ENCODE measurements around the gene PTPRF. TPM values are rescaled to one million over a fixed set of nuclear protein-coding genes. Genes with fewer than 3 reads are reported as not detected.

PTPRF gene
- total RNA-seq, 2 experiments from 2014 or later: 2.1 to 2.4 TPM

DNA sequence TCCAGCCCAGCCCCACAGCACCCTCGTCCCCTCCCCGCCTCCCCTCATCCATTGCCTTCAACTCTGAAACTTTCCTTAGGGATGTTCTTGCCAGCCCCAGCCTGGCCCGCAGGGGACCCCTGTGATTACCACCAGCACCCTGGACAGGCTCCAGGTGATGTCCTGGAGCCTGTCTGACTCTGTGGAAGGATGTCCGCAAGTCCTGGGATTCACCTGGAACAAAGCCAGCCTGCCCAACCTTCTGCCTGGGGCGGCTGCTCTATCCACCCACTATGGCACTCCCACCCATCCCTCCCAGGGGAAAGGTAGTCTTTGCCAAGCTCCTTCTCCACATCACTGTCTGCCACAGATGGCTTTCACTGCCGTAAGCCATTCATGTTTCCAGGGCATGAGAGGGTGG is 24.4 kb upstream of the PTPRF start:
- Mint-ChIP-seq H3K9me3 (peaks cover 1% of the 10 kb centered on the region), H3K4me3 (no peak overlapping the region), H3K36me3 (ENCODE audit: low read depth) (peaks cover under 1% of the 10 kb centered on the region), H3K27ac (no peak overlapping the region), H3K4me1 (peaks cover 22% of the 10 kb centered on the region), H3K27me3 (no peaks in the 10 kb centered on the region)
- ChIA-PET POLR2A (no interaction called here), CTCF (no interaction called here)
- DNase-seq: no peak

GRCh38 chr1:43507296-43508295 is 23.1 kb upstream of the PTPRF start:
- H3K27me3 Mint-ChIP-seq: no peaks in the 10 kb centered on the region
- H3K27ac Mint-ChIP-seq: no peak overlapping the region
- ChIA-PET CTCF (interaction anchor here (0.6 kb wide), 1 partner anchor 518 kb away, joined by 3 read pairs; no protein-coding TSS in a partner anchor), POLR2A (interaction anchor here (1.0 kb wide), 1 partner anchor 7 kb away, joined by 3 read pairs; no protein-coding TSS in a partner anchor)
- H3K36me3 Mint-ChIP-seq (ENCODE audit: low read depth): peaks cover 3% of the 10 kb centered on the region
- DNase-seq: no peak
- H3K4me3 Mint-ChIP-seq: no peak overlapping the region
- H3K4me1 Mint-ChIP-seq: peaks cover 22% of the 10 kb centered on the region
- H3K9me3 Mint-ChIP-seq: peaks cover 5% of the 10 kb centered on the region

DNA sequence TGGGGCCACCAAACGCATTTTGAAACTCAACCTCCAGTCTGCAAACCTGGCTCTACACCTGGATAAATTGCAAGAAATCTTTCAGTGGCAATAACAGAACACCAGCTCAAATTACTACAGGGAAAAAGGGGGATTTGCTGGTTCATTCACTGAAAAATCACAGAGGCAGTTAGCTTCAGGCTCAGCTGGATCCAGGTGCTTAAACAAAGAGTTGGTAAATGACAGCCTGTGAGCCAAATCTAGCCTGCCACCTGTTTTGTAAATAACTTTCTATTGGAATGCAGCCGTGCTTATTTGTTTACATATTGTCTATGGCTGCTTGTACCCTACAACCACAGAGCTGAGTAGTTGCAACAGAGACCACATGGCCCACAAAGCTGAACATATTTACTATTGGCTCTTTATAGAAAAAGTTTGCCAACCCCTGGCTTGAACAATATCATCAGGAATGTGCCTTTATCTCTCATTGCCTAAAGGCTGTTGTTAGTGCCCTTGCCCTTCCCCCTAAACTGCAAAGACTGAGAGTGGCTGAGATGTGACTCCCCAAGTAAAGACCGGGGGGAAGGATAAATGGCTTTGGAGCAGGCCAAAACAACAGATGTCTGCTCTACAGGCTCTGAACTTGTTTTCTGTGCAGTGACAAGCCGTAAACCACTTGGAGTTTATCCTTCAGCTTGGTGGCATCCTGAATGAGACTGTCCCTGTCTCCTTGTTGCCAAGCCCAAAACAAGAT is 21.5 kb upstream of the PTPRF start:
- CTCF ChIA-PET: no interaction called here
- H3K36me3 Mint-ChIP-seq (ENCODE audit: low read depth): peaks cover 3% of the 10 kb centered on the region
- no peaks in the 10 kb centered on the region for H3K27me3 Mint-ChIP-seq
- peaks cover 22% of the 10 kb centered on the region for H3K4me1 Mint-ChIP-seq
- H3K9me3 Mint-ChIP-seq: peaks cover 5% of the 10 kb centered on the region
- H3K4me3 Mint-ChIP-seq: no peak overlapping the region
- POLR2A ChIA-PET: interaction anchor here (1.0 to 2.0 kb wide), 2 partner anchors 9 to 55 kb away, joined by 3 to 5 read pairs; no protein-coding TSS in a partner anchor
- no peak for DNase-seq
- no peak overlapping the region for H3K27ac Mint-ChIP-seq

DNA sequence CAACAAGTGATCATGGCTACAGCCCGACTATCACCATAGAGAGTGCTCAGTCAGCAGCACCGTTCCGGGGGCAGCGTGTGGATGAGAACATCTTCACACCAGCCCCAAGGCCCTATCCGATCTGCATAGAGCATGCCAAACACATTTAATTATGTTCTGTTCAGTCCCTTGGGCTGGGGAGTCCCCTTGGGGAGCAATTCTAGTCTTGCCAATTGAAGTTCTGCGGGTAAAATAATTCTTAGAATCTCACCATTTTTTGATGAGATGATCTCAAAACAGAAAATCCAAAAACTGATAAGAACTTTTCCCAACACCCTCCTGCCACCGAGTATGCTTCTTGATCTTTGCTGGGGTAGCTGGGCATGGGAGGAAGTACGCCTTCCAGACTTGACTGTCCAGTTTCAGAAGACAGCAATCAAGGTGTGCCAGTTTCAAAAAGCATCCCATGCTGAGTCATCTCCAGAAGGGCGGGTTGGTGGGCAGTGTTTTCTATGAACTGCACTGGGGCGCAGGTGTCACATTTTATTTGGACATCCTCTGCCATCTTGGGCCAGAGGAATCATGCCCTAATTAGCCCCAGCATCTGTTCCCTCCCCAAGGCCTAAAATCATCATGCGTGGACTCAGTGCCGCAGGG is 20.8 kb upstream of the PTPRF start:
- Mint-ChIP-seq H3K36me3 (ENCODE audit: low read depth) (peaks cover 3% of the 10 kb centered on the region), H3K27me3 (peaks cover under 1% of the 10 kb centered on the region), H3K27ac (no peak overlapping the region), H3K9me3 (peaks cover 5% of the 10 kb centered on the region), H3K4me1 (peaks cover 22% of the 10 kb centered on the region), H3K4me3 (no peak overlapping the region)
- POLR2A ChIA-PET: interaction anchor here (2.0 kb wide), 1 partner anchor 55 kb away, joined by 5 read pairs; no protein-coding TSS in a partner anchor
- DNase-seq: no peak
- CTCF ChIA-PET: no interaction called here

DNA sequence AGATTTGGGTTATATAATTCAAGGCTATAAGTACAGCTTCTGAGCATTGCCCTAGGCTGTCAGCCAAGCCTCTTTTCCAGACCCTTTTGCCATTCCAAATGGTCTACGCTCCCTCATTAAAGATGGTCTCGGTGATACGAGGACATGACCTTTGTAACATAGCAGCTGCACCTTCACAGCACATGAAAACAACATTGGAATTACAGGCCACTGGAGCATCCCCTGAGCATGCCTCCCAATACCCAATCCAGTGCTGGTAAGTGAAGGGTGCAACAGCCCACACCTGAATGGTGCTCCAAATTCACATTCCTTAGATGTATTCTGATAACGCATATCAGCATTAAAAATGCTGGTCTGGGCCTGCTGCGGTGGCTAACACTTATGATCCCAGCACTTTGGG is 20.1 kb upstream of the PTPRF start:
- CTCF ChIA-PET: no interaction called here
- H3K4me1 Mint-ChIP-seq: peaks cover 22% of the 10 kb centered on the region
- H3K27ac Mint-ChIP-seq: no peak overlapping the region
- H3K9me3 Mint-ChIP-seq: peaks cover 5% of the 10 kb centered on the region
- peaks cover 3% of the 10 kb centered on the region for H3K27me3 Mint-ChIP-seq
- DNase-seq: no peak
- H3K36me3 Mint-ChIP-seq (ENCODE audit: low read depth): peaks cover 3% of the 10 kb centered on the region
- no peak overlapping the region for H3K4me3 Mint-ChIP-seq
- POLR2A ChIA-PET: interaction anchor here (2.0 kb wide), 1 partner anchor 56 kb away, joined by 5 read pairs; no protein-coding TSS in a partner anchor

GRCh38 chr1:43511394-43511793 is 19.3 kb upstream of the PTPRF start:
- peaks cover 3% of the 10 kb centered on the region for H3K36me3 Mint-ChIP-seq (ENCODE audit: low read depth)
- H3K4me3 Mint-ChIP-seq: no peak overlapping the region
- no peak overlapping the region for H3K27ac Mint-ChIP-seq
- DNase-seq: no peak
- POLR2A ChIA-PET: no interaction called here
- CTCF ChIA-PET: interaction anchor here (0.7 kb wide), 1 partner anchor 168 kb away, joined by 4 read pairs; no protein-coding TSS in a partner anchor
- H3K4me1 Mint-ChIP-seq: peaks cover 22% of the 10 kb centered on the region
- H3K27me3 Mint-ChIP-seq: peaks cover 3% of the 10 kb centered on the region
- H3K9me3 Mint-ChIP-seq: peaks cover 5% of the 10 kb centered on the region

DNA sequence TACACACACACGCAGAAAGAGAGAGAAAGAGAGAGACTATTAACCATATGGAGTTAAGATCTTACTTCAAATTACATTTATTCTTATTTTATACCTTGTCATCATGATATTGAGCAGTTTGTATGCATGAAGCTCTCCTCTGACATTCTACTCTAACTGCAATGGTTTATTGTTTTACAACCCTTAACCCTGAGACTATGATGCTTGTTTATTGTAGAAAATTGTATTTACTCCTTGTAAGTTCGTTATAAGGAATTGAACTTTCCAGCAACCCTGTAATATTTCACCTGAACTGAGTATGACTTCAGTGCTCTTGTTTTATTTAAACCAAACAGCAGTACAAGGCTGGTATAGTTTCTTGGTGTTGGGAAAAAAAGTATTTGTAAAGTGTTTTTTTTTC is 18.6 kb upstream of the PTPRF start:
- H3K4me1 Mint-ChIP-seq: peaks cover 22% of the 10 kb centered on the region
- DNase-seq: no peak
- ChIA-PET POLR2A (no interaction called here), CTCF (no interaction called here)
- H3K4me3 Mint-ChIP-seq: no peak overlapping the region
- H3K27ac Mint-ChIP-seq: no peak overlapping the region
- H3K9me3 Mint-ChIP-seq: peaks cover 5% of the 10 kb centered on the region
- H3K36me3 Mint-ChIP-seq (ENCODE audit: low read depth): peaks cover 3% of the 10 kb centered on the region
- H3K27me3 Mint-ChIP-seq: peaks cover 8% of the 10 kb centered on the region

- peaks cover 5% of the 10 kb centered on the region for H3K9me3 Mint-ChIP-seq
- peaks cover 3% of the 10 kb centered on the region for H3K36me3 Mint-ChIP-seq (ENCODE audit: low read depth)
- no peak for DNase-seq
- peaks cover 9% of the 10 kb centered on the region for H3K27me3 Mint-ChIP-seq
- H3K27ac Mint-ChIP-seq: no peak overlapping the region
- CTCF ChIA-PET: no interaction called here
- H3K4me3 Mint-ChIP-seq: no peak overlapping the region
- H3K4me1 Mint-ChIP-seq: peaks cover 22% of the 10 kb centered on the region
- POLR2A ChIA-PET: no interaction called here
Observed at GRCh38 chr1:43512681-43513080, 18.0 kb upstream of the PTPRF start.

DNA sequence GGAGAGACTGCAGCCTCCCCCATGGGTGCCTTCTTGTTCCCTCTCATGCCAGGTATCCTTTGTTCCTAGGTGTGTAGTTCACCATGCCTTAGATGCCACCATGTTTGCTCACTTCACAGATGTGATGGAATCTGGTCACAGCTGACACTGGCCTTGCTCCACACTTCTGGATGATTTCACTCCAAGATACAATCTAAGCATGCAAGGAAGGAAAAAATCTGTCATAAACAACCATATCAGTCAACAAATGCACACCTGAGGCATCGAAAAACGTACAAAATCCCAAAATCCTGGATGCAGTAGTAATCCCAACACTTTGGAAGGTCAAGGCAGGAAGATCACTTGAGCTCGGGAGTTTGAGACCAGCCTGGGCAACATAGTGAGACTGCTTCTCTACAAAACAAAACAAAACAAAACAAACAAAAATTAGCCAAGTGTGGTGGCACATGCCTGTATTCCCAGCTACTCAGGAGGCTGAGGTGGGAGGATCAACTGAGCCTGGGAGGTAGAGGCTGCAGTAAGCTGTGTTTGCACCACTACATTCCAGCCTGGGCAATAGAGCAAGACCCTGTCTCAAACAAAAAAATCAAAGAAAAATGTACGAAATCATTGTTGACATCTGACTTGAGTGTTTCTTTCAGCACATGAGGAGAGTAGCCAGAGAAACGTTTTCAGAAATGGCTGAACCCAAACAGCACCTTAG is 17.1 kb upstream of the PTPRF start:
- ChIA-PET POLR2A (interaction anchor here (1.0 kb wide), 1 partner anchor 137 kb away, joined by 3 read pairs; the partner anchor contains the start of gene KDM4A), CTCF (interaction anchor here (1.0 kb wide), 1 partner anchor 13 kb away, joined by 3 read pairs; no protein-coding TSS in a partner anchor)
- H3K27ac Mint-ChIP-seq: no peak overlapping the region
- H3K9me3 Mint-ChIP-seq: peaks cover 5% of the 10 kb centered on the region
- peaks cover 9% of the 10 kb centered on the region for H3K27me3 Mint-ChIP-seq
- no peak for DNase-seq
- peaks cover 3% of the 10 kb centered on the region for H3K36me3 Mint-ChIP-seq (ENCODE audit: low read depth)
- H3K4me1 Mint-ChIP-seq: peaks cover 18% of the 10 kb centered on the region
- no peak overlapping the region for H3K4me3 Mint-ChIP-seq

GRCh38 chr1:43518935-43519686 is 11.6 kb upstream of the PTPRF start:
- DNase-seq: no peak
- Mint-ChIP-seq H3K27ac (no peak overlapping the region), H3K4me1 (no peaks in the 10 kb centered on the region), H3K9me3 (no peaks in the 10 kb centered on the region), H3K27me3 (peaks cover 43% of the 10 kb centered on the region), H3K4me3 (no peak overlapping the region), H3K36me3 (ENCODE audit: low read depth) (no peaks in the 10 kb centered on the region)
- CTCF ChIA-PET: no interaction called here
- POLR2A ChIA-PET: no interaction called here

GRCh38 chr1:43520100-43520778 is 10.4 kb upstream of the PTPRF start:
- CTCF ChIA-PET: interaction anchor here (0.7 kb wide), 1 partner anchor 168 kb away, joined by 3 read pairs; no protein-coding TSS in a partner anchor
- Mint-ChIP-seq H3K36me3 (ENCODE audit: low read depth) (no peaks in the 10 kb centered on the region), H3K9me3 (no peaks in the 10 kb centered on the region), H3K4me3 (no peak overlapping the region), H3K27ac (no peak overlapping the region), H3K27me3 (peaks cover 48% of the 10 kb centered on the region), H3K4me1 (no peaks in the 10 kb centered on the region)
- POLR2A ChIA-PET: interaction anchor here (0.6 kb wide), 1 partner anchor 135 kb away, joined by 3 read pairs; no protein-coding TSS in a partner anchor
- DNase-seq: no peak

Data from activated CD4-positive, alpha-beta memory T cell treated with anti-CD3 and anti-CD28 coated beads, Interleukin-2, amount 10 ng/mL, durations not matched to agents 7 days and 5 days (primary cell).